NCI-H510A treated with DMSO at 0.1 percent for 48 hours (cell line): ENCODE measurements around the gene UNG.
"Not testable (repeated sequence)": the region's sequence is repeated elsewhere in the genome, so short reads cannot be mapped to it uniquely, and the experiment has no call there.

ENCODE experiments used
- DNase-seq: peaks from one replicate; lab custom pipeline; 2025; lab: John Stamatoyannopoulos, UW

The UNG gene

GRCh38 chr12:109097435-109098182 lies at the start of gene UNG:
TSS of gene UNG (plus strand) at chr12:109097597. CDS start at chr12:109097680, 83 bp downstream.
- DNase-seq: peak; percentile 89

DNA sequence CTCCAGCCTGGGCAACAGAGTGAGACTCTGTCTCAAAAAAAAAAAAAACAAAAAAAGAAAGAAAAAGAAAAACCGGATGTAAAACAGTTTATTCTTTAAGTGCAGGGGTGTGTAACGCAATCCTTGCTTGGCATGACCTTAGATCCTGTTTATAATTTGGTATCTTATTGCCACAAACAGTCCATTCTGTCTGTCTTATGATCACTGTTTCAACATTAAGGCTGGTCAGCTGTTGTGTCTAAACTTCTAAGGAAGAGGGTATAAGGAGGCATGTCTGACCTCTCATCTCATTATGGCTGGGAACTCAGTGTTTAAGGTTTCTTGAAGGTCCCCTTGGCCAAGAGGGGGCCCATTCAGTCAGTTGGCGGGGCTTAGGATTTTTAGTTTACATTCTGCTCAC lies 48.7 kb upstream of the UNG start:
- DNase-seq: not testable (repeated sequence)

GRCh38 chr12:109049794-109050193 lies 47.6 kb upstream of the UNG start:
- not testable (repeated sequence) for DNase-seq

- no peak for DNase-seq
Measured at GRCh38 chr12:109052097-109052413, 45.3 kb upstream of the UNG start.

GRCh38 chr12:109052414-109053323 lies 44.7 kb upstream of the UNG start, which contains the start of gene USP30:
TSS of gene USP30 (plus strand) at chr12:109052576. CDS start at chr12:109052679, 103 bp downstream.
- DNase-seq: peak; percentile 81

DNA sequence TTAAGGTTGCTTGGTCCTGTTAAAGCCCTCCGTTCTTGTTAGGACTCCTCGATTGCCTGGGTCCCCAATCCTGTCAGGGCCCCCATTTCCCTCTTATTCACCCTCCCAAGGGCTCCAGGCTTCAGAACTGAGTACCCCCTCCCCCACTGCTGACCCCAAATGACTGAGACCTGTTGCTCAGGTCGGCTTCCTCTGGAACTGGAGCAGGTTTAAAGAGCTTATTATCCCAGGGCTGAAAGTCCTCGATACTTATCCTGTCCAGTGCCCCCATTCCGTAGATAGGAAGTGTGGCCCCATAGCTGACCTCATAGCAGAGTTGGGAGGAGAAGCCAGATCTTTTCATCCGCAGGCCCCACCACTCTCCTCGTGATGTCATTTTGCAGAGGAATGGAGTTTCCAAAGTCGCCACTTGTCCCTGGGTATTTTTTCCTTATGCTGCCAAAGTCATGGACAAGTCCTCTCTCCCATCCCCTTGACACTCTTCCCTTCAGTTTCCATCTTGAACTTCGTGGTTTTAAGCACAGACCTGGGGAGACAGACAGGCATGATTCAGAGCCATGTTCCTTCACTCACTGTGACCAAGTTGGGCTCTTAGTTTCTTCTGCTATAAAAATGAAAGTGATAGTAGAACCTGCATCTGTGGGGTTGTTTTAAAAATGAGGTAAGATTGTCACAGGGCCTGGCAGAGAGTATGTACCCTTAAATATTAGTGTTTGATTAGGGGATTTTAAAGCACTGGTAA lies 43.8 kb upstream of the UNG start:
- DNase-seq: no peak

DNA sequence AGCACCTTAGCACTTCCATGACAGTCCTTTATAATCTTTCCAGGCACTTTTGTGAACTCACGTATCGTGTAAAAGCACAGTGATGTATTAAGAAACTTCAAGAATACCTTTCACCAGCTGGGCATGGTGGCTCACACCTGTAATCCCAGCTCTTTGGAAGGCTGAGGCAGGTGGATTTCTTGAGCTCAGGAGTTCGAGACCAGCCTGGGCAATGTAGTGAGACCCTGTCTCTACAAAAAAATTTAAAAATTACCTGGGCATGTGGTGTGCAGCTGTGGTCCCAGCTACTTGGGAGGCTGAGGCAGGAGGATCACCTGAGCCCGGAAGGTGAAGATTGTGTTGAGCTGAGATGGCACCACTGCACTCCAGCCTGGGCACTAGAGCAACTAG lies 43.3 kb upstream of the UNG start:
- DNase-seq: not testable (repeated sequence)

- DNase-seq: no peak
Measured at GRCh38 chr12:109054520-109054919, 42.9 kb upstream of the UNG start.

- no peak for DNase-seq
Measured at GRCh38 chr12:109056891-109057290, 40.5 kb upstream of the UNG start.

GRCh38 chr12:109057376-109057775 lies 40.0 kb upstream of the UNG start:
- DNase-seq: no peak

- DNase-seq: no peak
Measured at GRCh38 chr12:109058773-109059172, 38.6 kb upstream of the UNG start.

DNA sequence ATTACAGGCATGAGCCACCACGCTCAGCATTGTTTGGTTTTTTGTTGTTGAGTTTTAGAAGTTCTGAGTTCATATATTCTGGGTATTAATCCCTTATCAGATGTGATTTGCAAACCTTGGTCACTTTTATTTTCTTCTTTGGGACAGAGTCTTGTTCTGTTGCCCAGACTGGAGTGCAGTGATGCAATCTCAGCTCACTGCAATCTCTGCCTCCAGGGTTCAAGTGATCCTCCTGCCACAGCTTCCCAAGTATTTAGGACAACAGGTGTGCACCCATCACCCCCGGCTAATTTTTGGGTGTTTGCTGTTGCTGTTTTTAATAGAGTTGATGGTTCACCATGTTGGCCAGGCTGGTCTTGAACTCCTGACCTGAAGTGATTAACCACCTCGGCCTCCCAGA lies 33.3 kb upstream of the UNG start:
- DNase-seq: no peak

GRCh38 chr12:109065154-109065852 lies 32.1 kb upstream of the UNG start:
- no peak for DNase-seq

DNA sequence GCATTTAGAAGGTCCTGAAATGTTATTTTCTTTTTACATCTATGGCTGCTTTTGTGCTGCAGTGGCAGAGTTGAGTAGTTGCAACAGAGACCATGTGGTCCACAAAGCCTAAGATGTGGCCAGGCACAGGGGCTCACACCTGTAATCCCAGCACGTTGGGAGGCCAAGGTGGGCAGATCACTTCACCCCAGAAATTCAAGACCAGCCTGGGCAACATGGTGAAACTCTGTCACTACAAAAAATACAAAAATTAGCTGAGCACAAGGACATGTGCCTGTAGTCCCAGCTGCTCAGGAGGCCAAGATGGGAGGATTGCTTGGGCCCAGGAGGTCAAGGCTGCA lies 31.6 kb upstream of the UNG start:
- DNase-seq: no peak

DNA sequence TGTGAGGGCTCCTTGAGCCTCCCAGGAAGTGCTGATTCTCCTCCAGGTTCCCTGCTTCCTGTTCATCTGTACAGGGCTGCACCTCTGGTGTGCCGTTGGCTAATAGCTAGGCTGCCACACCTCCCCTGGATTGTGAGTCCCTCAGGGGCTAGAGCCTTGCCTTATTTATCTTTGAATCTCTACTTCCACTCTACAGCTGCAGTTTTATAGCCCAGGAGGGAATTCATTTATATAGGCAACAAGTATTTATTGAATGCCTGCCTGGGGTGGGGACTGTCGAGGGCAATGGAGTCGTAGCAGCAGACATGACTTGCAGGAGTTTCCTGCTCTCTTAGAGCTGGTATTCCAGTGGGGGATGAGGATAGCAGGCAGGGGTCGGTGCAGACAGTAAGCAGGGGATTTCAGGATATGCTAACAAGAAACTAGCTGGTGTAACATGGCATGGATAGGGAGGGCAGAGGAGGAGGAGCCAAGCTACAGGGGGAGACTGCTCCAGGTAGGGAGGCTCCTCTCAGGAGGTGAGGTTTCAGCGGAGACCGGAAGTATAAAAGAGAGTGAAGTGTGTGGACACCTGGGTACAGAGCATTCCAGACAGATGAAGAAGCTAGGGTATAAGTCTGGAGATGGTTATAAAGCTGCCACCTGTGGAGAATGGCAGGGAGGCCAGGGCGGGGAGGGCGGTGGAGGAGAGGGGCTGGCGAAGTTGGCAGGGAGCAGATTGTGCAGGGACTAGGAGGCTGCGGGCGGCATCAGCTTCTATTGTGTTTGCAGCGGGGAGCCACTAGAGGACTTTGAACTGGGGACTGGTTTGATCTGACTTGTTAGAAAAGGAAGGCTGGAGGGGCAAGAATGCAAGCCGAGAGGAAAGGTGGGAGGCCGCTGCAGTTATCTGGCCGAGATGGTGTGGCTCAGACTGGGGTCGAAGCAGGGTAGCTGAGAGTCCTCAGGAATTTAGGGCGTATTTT lies 27.8 kb upstream of the UNG start:
- DNase-seq: no peak

- no peak for DNase-seq
Measured at GRCh38 chr12:109074866-109075265, 22.5 kb upstream of the UNG start.

GRCh38 chr12:109082751-109083150 lies 14.6 kb upstream of the UNG start:
- DNase-seq: no peak

- DNase-seq: no peak
Measured at GRCh38 chr12:109084425-109084824, 13.0 kb upstream of the UNG start.

GRCh38 chr12:109085590-109085989 lies 11.8 kb upstream of the UNG start:
- DNase-seq: no peak

DNA sequence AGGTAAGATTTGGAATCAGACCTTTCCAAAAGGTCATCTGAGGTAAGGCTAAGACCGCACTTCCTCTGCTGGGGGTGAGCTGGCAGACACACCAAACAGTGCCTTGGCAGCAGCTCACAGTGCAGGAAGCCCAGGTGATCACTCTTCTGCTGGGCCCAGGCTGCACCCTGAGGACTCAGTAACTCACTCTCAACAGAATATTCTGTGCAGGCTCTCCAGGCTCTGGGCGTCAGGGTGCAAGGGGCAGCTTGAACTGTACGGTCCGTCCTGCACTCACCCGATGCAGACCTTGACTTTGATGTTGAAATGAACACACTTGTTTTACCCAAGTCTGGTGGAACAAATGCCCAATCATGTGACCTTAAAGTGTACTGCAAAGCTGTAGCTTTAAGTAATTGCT lies 10.1 kb upstream of the UNG start:
- DNase-seq: no peak

- no peak for DNase-seq
Measured at GRCh38 chr12:109088818-109089217, 8.6 kb upstream of the UNG start.
